ENCODE data around the gene COX5A. TPM values are rescaled to one million over a fixed set of nuclear protein-coding genes. Genes with fewer than 3 reads are reported as not detected.

COX5A gene
- total and polyA plus RNA-seq, 2 donors (not counting 1 experiment from before 2014, with no cell fraction given): 53.3 to 77.3 TPM

- no peaks in the 10 kb centered on the region for H3K27me3 ChIP-seq (replicated peaks in 1 of 4; ENCODE audit: control extremely low read depth in 1 of 4, control insufficient read depth in 3 of 4, insufficient read depth in 4 of 4, low read length in 3 of 4)
- H3K4me2 ChIP-seq (replicated peaks; ENCODE audit: low read depth, low read length, poor library complexity, severe bottlenecking): no peak overlapping the region
- H3K36me3 ChIP-seq (replicated peaks in 1 of 2; ENCODE audit: control extremely low read depth in 1 of 2, control insufficient read depth in 1 of 2, extremely low read depth in 1 of 2, insufficient read depth in 2 of 2, low read length in 1 of 2): peaks cover 0 to 10% of the 10 kb centered on the region in 2 experiments
- no peak overlapping the region for H3K27ac ChIP-seq (ENCODE audit: low read length in 2 of 2)
- no peaks in the 10 kb centered on the region for H3K9me3 Mint-ChIP-seq (ENCODE audit: insufficient read depth)
- intact Hi-C loops (cut with micrococcal nuclease): loop anchor here (5.0 kb wide), 1 partner anchor 45 kb away; the partner anchor contains the start of gene COX5A
- H3K27ac Mint-ChIP-seq: peak overlapping the region; percentile 46
- ATAC-seq (ENCODE audit: low read depth): no peak
- no peaks in the 10 kb centered on the region for H3K27me3 Mint-ChIP-seq
- H3K79me2 ChIP-seq (ENCODE audit: control insufficient read depth, insufficient read depth, low read length): peaks cover 16% of the 10 kb centered on the region
- H3K4me3 ChIP-seq (ENCODE audit: control extremely low read depth in 1 of 5, extremely low read depth in 1 of 5, insufficient read depth in 1 of 5, low read depth in 2 of 5, low read length in 4 of 5): no peak overlapping the region
- no peak overlapping the region for H3K4me3 Mint-ChIP-seq
- 44% methylated on average over 1 of the region's 3 CpGs for WGBS (ENCODE audit: insufficient coverage)
- POLR2A ChIA-PET: no interaction called here
- no peaks in the 10 kb centered on the region for H4K20me1 ChIP-seq (ENCODE audit: control insufficient read depth, insufficient read depth, low read length, poor library complexity, severe bottlenecking)
- peaks cover 25 to 38% of the 10 kb centered on the region in 2 donors for H3K4me1 ChIP-seq (ENCODE audit: control insufficient read depth in 2 of 2, insufficient read depth in 2 of 2, low read length in 2 of 2)
- no peaks in the 10 kb centered on the region for H3K9me3 ChIP-seq (ENCODE audit: control extremely low read depth in 1 of 3, control insufficient read depth in 2 of 3, insufficient read depth in 1 of 3, low read length in 2 of 3)
- peaks cover 39% of the 10 kb centered on the region for H3K4me1 Mint-ChIP-seq
- H2AFZ ChIP-seq (ENCODE audit: insufficient read depth, low read depth, low read length, poor library complexity, severe bottlenecking): no peak overlapping the region
- H3K9ac ChIP-seq (ENCODE audit: low read length): no peak overlapping the region
- no peak for DNase-seq
- no peak for TF ChIP-seq EZH2 (IDR thresholded peaks at IDR 0.05; ENCODE audit: borderline replicate concordance, insufficient read depth, low read depth, low read length, poor library complexity, severe bottlenecking)
- TF ChIP-seq CTCF (IDR thresholded peaks at IDR 0.05): no peak
- CTCF ChIA-PET: interaction anchor here (0.9 to 2.3 kb wide), 3 partner anchors 9 to 260 kb away, joined by 3 to 25 read pairs (median 5); no protein-coding TSS in a partner anchor
These were observed 45.6 kb downstream of the COX5A start for GRCh38 chr15:74892313-74892712.

GRCh38 chr15:74891469-74891868 lies 46.4 kb downstream of the COX5A start:
- no peak for DNase-seq
- ChIA-PET POLR2A (no interaction called here), CTCF (interaction anchor here (0.9 to 2.3 kb wide), 3 partner anchors 10 to 260 kb away, joined by 3 to 25 read pairs (median 5); no protein-coding TSS in a partner anchor)
- Mint-ChIP-seq H3K27ac (peak overlapping the region; percentile 10), H3K9me3 (ENCODE audit: insufficient read depth) (no peaks in the 10 kb centered on the region), H3K4me1 (peaks cover 39% of the 10 kb centered on the region), H3K27me3 (no peaks in the 10 kb centered on the region), H3K4me3 (peak overlapping the region; percentile 46)
- Histone ChIP-seq H2AFZ (ENCODE audit: insufficient read depth, low read depth, low read length, poor library complexity, severe bottlenecking) (no peak overlapping the region), H3K9ac (ENCODE audit: low read length) (no peak overlapping the region), H3K4me2 (replicated peaks; ENCODE audit: low read depth, low read length, poor library complexity, severe bottlenecking) (no peak overlapping the region), H3K4me1 (ENCODE audit: control insufficient read depth in 2 of 2, insufficient read depth in 2 of 2, low read length in 2 of 2) (peaks cover 25 to 38% of the 10 kb centered on the region in 2 donors), H3K9me3 (ENCODE audit: control extremely low read depth in 1 of 3, control insufficient read depth in 2 of 3, insufficient read depth in 1 of 3, low read length in 2 of 3) (no peaks in the 10 kb centered on the region), H3K36me3 (replicated peaks in 1 of 2; ENCODE audit: control extremely low read depth in 1 of 2, control insufficient read depth in 1 of 2, extremely low read depth in 1 of 2, insufficient read depth in 2 of 2, low read length in 1 of 2) (peaks cover 0 to 6% of the 10 kb centered on the region in 2 experiments), H3K27me3 (replicated peaks in 1 of 4; ENCODE audit: control extremely low read depth in 1 of 4, control insufficient read depth in 3 of 4, insufficient read depth in 4 of 4, low read length in 3 of 4) (no peaks in the 10 kb centered on the region), H3K27ac (ENCODE audit: low read length in 2 of 2) (no peak overlapping the region), H3K79me2 (ENCODE audit: control insufficient read depth, insufficient read depth, low read length) (peaks cover 16% of the 10 kb centered on the region), H4K20me1 (ENCODE audit: control insufficient read depth, insufficient read depth, low read length, poor library complexity, severe bottlenecking) (no peaks in the 10 kb centered on the region), H3K4me3 (ENCODE audit: control extremely low read depth in 1 of 5, extremely low read depth in 1 of 5, insufficient read depth in 1 of 5, low read depth in 2 of 5, low read length in 4 of 5) (no peak overlapping the region)
- no peak for ATAC-seq (ENCODE audit: low read depth)
- 94% methylated on average over 3 of the region's 3 CpGs for WGBS (ENCODE audit: insufficient coverage)
- no peak for TF ChIP-seq CTCF (IDR thresholded peaks at IDR 0.05)
- no peak for TF ChIP-seq EZH2 (IDR thresholded peaks at IDR 0.05; ENCODE audit: borderline replicate concordance, insufficient read depth, low read depth, low read length, poor library complexity, severe bottlenecking)
- intact Hi-C loops (cut with micrococcal nuclease): loop anchor here (5.0 kb wide), 1 partner anchor 46 kb away; the partner anchor contains the start of gene COX5A
